Vagina (tissue), 2 donors: Measurements from ENCODE around the gene SLC18A3. TPM values are rescaled to one million over a fixed set of nuclear protein-coding genes. Genes with fewer than 3 reads are reported as not detected.

Experiments
- DNase-seq, 2 donors: peaks; one replicate each; pipeline ENCODE4 v3.0.0-alpha.2; 2017; ENCODE audit errors: extremely low spot score in 2 of 2
- H3K27ac ChIP-seq: fragments of 200-600 bp; sonication (generic); one replicate; pipeline ENCODE4 v1.5.1; 2019
- H3K27me3 ChIP-seq: fragments of 200-600 bp; sonication (generic); one replicate; pipeline ENCODE4 v1.5.1; 2019
- H3K36me3 ChIP-seq, 2 donors: fragments of 200-600 bp; sonication (generic); one replicate each; pipeline ENCODE4 v1.5.1; 2017 to 2019
- H3K4me1 ChIP-seq: fragments of 200-600 bp; sonication (generic); one replicate; pipeline ENCODE4 v1.5.1; 2019
- H3K4me3 ChIP-seq, 2 donors: fragments of 200-600 bp; sonication (generic); 1 replicate in 1 of 2; 2 replicates in 1 of 2; pipeline ENCODE4 v1.5.1; 2016 to 2019
- H3K9me3 ChIP-seq: fragments of 200-600 bp; sonication (generic); one replicate; pipeline ENCODE4 v1.5.1; 2019
- POLR2A ChIP-seq, 2 donors: fragments of 450-650 bp; IDR thresholded peaks; one replicate each; pipeline ENCODE4 v1.6.1; 2017; ENCODE audit warnings: antibody characterized with exemption in 2 of 2, mild to moderate bottlenecking in 2 of 2, moderate library complexity in 2 of 2
- POLR2AphosphoS5 ChIP-seq, 2 donors: sonication (generic); formaldehyde crosslinking; IDR thresholded peaks; one replicate each; pipeline ENCODE4 v1.9.0; 2017; ENCODE audit warnings: antibody characterized with exemption in 2 of 2, mild to moderate bottlenecking in 2 of 2, low read depth in 1 of 2; ENCODE audit not compliant: insufficient read depth in 1 of 2
- intact Hi-C: fragments of 100-400 bp; cut with DNase I; formaldehyde crosslinking; loops from one replicate; pipeline ENCODE4 v1.15.1; 2023
- total RNA-seq: library from RNA; depleted of rRNA; stranded (reverse); fragments of >200 nt; gene quantifications from one replicate; pipeline ENCODE4 v1.2.3, GENCODE V29; 2016
- TF ChIP-seq, protein P1 (sequence below), 3 experiments: fragments of 450-650 bp in 2 of 3; fragments of 200-600 bp in 1 of 3; sonication (generic) in 1 of 3; IDR thresholded peaks; one replicate each; pipeline ENCODE4 v1.5.1; 2017 to 2019; ENCODE audit warnings: antibody characterized with exemption in 3 of 3, mild to moderate bottlenecking in 2 of 3, moderate library complexity in 2 of 3

Gene SLC18A3
- total RNA-seq, 1 donor from 2014 or later: 0.49 TPM

DNA sequence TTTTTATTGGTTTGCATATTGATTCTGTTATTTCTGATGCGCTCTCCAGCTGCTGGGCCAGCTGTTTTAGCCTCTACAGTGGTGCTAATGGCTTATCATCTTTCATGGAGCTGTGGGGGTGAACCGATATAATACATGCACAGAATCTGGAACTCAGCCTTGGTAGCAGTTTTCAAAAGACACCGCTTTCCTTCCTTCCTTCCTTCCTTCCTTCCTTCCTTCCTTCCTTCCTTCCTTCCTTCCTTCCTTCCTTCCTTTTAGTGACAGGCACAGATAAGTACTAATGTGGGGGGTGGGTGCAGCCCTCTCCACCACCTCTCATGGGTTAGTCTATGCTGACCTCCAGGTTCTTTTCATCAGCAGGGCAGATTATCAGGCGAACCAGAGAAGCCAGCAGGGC, 37.4 kb downstream of the SLC18A3 start:
- DNase-seq: peak; percentile 40 to 67
- Histone ChIP-seq H3K4me3 (no peak overlapping the region), H3K4me1 (no peaks in the 10 kb centered on the region), H3K27ac (no peak overlapping the region), H3K36me3 (no peaks in the 10 kb centered on the region), H3K27me3 (no peaks in the 10 kb centered on the region), H3K9me3 (no peaks in the 10 kb centered on the region)
- intact Hi-C loops: no loop called here
- TF ChIP-seq, protein P1, sequence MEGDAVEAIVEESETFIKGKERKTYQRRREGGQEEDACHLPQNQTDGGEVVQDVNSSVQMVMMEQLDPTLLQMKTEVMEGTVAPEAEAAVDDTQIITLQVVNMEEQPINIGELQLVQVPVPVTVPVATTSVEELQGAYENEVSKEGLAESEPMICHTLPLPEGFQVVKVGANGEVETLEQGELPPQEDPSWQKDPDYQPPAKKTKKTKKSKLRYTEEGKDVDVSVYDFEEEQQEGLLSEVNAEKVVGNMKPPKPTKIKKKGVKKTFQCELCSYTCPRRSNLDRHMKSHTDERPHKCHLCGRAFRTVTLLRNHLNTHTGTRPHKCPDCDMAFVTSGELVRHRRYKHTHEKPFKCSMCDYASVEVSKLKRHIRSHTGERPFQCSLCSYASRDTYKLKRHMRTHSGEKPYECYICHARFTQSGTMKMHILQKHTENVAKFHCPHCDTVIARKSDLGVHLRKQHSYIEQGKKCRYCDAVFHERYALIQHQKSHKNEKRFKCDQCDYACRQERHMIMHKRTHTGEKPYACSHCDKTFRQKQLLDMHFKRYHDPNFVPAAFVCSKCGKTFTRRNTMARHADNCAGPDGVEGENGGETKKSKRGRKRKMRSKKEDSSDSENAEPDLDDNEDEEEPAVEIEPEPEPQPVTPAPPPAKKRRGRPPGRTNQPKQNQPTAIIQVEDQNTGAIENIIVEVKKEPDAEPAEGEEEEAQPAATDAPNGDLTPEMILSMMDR (IDR thresholded peaks at IDR 0.05): no peak
- TF ChIP-seq POLR2AphosphoS5 (IDR thresholded peaks at IDR 0.05; ENCODE audit: insufficient read depth in 1 of 2, low read depth in 1 of 2): no peak
- no peak for TF ChIP-seq POLR2A (IDR thresholded peaks at IDR 0.05)

DNA sequence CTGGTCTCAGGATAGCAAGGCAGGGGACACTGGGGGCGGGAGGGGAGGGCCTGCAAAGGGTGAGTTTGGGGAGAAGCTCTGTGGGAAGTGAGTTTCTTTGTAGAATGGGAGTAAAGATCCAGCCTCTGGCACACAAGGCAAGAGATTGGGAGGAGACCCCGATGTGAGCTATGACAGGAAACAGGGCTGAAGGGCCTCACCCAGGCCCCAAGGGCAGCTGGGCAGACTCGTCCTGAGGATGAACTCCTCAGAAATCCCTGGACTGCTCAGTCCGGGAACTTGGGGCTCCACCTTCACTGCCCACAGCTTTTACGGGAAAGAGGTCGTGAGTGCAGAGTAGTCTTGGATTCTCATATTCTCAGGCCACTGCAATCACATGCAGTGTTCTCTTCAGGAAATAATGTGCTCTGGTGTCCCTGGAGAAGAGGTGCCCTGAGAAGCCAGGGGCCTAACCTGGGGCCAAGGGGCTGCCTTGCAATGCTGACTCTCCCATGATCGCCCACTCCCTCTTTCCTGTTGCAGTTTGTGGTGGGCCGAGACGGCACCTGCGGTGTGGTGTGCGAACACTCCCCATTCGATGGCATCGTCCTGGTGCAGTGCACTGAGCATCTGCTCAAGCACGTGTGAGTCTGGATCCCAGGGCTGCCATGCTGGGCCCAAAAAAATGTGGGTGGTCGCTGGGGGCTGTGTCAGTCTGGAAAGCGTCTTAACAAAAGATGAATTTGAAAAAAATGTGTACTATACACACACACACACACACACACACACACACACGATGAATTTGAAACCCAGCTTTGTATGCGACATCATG, 38.1 kb downstream of the SLC18A3 start:
- Histone ChIP-seq H3K4me1 (no peaks in the 10 kb centered on the region), H3K27ac (no peak overlapping the region), H3K27me3 (no peaks in the 10 kb centered on the region), H3K9me3 (no peaks in the 10 kb centered on the region), H3K4me3 (no peak overlapping the region), H3K36me3 (no peaks in the 10 kb centered on the region)
- intact Hi-C loops: no loop called here
- peak; percentile 72 for DNase-seq
- TF ChIP-seq POLR2A (IDR thresholded peaks at IDR 0.05) (no peak), POLR2AphosphoS5 (IDR thresholded peaks at IDR 0.05; ENCODE audit: insufficient read depth in 1 of 2, low read depth in 1 of 2) (no peak)
- TF ChIP-seq, protein P1 (IDR thresholded peaks at IDR 0.05): no peak

- TF ChIP-seq, protein P1 (IDR thresholded peaks at IDR 0.05): no peak
- TF ChIP-seq POLR2A (IDR thresholded peaks at IDR 0.05) (no peak), POLR2AphosphoS5 (IDR thresholded peaks at IDR 0.05; ENCODE audit: insufficient read depth in 1 of 2, low read depth in 1 of 2) (no peak)
- intact Hi-C loops: no loop called here
- no peaks in the 10 kb centered on the region for H3K27me3 ChIP-seq
Measured at GRCh38 chr10:49649294-49649693, 39.2 kb downstream of the SLC18A3 start.

DNA sequence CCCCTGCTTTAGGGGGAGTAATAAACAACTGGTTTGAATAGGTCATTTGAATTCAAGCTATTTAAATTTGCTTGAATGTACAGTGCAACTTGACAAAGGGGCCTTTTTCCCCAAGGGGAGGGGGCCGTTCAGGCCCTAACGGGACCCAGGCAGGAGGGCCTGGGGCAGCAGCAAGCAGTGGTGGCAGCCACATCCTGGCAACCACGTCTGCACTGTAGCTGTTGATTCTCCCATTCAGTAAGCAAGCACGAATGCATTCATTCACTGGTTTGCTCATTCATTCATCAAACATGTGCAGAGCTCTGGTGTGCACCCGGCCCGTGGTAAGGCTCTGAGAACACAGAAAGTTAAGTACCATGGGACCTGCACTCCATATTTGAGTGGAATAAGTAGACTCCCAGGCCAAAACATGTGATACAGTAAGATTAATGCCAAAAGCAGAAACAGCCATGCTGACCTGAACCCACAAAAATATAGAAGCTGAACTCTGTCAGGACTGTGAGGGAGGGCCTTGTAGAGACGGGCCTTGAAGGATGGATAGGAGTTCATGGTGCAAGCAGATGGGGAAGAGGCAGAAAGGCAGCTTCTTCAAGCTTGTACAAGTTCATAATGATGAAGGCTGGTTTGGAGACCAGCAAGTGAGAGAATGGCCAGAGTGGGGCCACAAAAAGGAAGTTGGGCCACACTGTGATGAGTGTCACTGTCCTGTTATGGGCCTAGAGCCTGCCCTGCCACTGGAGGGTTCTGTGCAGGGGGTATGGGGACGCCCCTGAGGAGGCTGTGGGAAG, 40.0 kb downstream of the SLC18A3 start:
- Histone ChIP-seq H3K4me3 (no peak overlapping the region), H3K9me3 (no peaks in the 10 kb centered on the region), H3K27me3 (no peaks in the 10 kb centered on the region), H3K4me1 (no peaks in the 10 kb centered on the region), H3K27ac (no peak overlapping the region), H3K36me3 (no peaks in the 10 kb centered on the region)
- TF ChIP-seq POLR2A (IDR thresholded peaks at IDR 0.05) (no peak), POLR2AphosphoS5 (IDR thresholded peaks at IDR 0.05; ENCODE audit: insufficient read depth in 1 of 2, low read depth in 1 of 2) (no peak)
- TF ChIP-seq, protein P1 (IDR thresholded peaks at IDR 0.05): no peak
- intact Hi-C loops: no loop called here
- peak; percentile 52 to 79 for DNase-seq

More at GRCh38 chr10:49649294-49649693, 39.2 kb downstream of the SLC18A3 start:
- Histone ChIP-seq H3K9me3 (no peaks in the 10 kb centered on the region), H3K4me1 (no peaks in the 10 kb centered on the region), H3K27ac (no peak overlapping the region), H3K4me3 (no peak overlapping the region), H3K36me3 (no peaks in the 10 kb centered on the region)
- peak in 1 of 2 donors; percentile 67 for DNase-seq

DNA sequence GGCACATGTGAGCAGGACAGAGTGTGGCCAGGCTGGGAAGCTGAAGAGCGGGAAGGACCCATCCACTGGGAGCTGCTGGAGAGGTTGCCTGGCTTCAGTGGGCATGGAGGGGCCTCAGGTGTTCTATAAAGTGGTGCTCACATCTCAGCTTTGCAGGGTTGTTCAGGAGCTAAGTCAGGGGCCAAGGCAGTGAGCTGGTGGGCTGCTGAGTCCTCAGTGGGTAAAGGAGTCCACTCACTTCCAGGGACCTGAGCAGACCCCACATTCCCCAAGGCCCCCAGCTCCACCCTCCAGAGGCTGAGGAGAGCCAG, 40.6 kb downstream of the SLC18A3 start:
- TF ChIP-seq POLR2AphosphoS5 (IDR thresholded peaks at IDR 0.05; ENCODE audit: insufficient read depth in 1 of 2, low read depth in 1 of 2) (no peak), POLR2A (IDR thresholded peaks at IDR 0.05) (no peak)
- TF ChIP-seq, protein P1 (IDR thresholded peaks at IDR 0.05): no peak
- H3K36me3 ChIP-seq: no peaks in the 10 kb centered on the region

More for the DNA sequence above, 40.6 kb downstream of the SLC18A3 start:
- Histone ChIP-seq H3K4me1 (no peaks in the 10 kb centered on the region), H3K27ac (no peak overlapping the region), H3K9me3 (no peaks in the 10 kb centered on the region), H3K4me3 (no peak overlapping the region), H3K27me3 (no peaks in the 10 kb centered on the region)
- no peak for DNase-seq
- intact Hi-C loops: no loop called here
